HG02623 (cell line): ENCODE data around the gene CABP2.

Source experiments
- ATAC-seq: cut with Tn5 transposase; IDR thresholded peaks from one replicate; pipeline ENCODE4 v1.9.1; 2021; ENCODE audit warnings: moderate library complexity; ENCODE audit not compliant: unreplicated experiment

The CABP2 gene

DNA sequence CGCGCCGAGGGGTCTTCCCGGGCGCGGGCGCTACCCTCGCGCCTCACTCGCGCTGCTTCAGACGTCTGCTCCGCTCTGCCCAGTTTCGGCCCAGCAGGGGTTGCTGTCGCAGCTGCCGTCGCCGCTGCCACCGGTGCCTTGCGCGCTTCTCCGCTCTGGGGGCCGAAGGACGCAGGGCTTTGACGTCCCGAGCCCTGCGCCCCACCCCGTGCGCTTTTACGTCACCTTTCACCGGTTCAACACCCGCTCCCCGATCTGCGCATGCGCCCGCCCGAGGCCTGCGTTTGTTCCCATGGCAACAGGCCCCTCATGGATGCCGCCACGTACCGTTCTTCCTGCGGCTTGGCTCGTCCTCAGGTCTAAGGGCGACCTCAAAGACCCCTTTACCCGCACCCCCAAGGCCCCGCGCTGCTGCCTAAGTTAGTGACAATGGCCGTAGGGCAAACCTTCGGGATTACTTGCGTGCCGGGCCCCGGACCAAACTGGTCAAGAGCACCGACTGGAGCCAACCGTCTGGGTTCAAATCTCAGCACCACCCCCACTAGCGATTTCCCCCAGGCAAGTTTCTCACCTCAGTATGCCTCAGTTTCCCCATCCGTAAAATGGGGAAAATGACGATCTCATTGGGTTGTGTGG, 14.6 kb downstream of the CABP2 start:
- ATAC-seq, result peak; percentile 35

DNA sequence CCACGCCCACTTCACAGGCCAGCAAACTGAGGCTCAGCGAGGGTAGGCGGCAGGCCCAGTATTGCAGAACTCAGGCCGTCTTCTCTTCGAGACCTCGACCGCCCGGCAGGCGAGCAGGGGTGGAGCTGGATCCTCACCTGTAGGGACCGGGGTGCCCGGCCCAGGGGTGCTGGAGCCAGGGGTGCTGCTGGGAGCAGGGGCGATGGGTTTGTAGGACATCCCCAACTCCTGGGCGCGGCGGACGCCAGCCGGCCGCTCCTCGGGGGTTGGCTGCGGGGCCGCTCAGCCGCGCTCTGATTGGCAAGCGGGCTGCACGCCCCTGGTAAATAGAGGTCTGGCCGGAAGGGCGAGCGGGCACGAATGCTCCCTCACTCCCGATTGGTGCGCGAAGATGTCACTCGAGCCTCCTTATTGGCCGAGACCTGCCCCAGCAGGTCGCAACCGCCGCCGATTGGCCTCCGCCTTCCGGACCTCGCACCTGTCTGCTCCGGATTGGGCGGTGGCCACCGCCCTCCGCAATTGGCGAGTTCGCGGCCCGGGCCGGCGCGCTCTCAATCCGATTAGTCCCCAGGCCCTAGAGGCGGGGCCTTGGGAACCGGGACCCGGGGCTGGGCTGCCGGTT, 15.3 kb downstream of the CABP2 start, which contains the start of gene CDK2AP2:
Gene CDK2AP2, minus strand, starts transcription at position 299 of the 622 bp plus-strand sequence. Its CDS starts 80 bp downstream, at position 219.
- ATAC-seq, result peak; percentile 63

GRCh38 chr11:67507242-67507863, 15.9 kb downstream of the CABP2 start:
- ATAC-seq, result no peak

DNA sequence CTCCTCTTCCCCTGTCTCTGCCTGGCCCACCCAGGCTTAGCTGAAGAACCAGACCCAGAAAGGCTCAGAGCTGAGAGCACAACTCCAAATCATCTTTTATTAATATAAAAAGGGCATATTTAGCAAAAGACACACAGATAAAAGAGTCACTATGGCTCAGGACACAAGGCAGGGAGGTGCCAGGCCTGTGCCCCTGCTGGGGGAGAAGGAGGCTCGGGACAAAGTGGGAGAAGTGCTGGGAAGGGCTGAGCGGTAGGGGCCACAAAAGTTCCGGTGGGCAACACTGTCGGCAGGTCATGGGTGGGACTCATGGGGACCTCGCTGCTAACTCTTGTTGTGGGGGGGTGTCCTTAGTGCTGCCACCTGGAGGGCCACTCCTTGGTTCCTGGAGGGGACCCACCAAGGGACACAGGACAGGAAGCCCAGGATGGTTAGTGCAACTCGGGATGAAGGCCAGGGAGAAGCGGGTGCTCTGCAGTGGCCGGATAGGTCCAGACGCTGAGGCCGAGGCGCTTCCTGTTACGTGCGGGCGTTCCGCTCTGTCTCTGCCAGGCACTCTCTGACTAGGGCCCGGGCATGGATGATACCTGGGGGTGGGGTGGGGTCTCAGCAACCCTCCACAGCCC, 16.7 kb downstream of the CABP2 start:
- no peak for ATAC-seq

DNA sequence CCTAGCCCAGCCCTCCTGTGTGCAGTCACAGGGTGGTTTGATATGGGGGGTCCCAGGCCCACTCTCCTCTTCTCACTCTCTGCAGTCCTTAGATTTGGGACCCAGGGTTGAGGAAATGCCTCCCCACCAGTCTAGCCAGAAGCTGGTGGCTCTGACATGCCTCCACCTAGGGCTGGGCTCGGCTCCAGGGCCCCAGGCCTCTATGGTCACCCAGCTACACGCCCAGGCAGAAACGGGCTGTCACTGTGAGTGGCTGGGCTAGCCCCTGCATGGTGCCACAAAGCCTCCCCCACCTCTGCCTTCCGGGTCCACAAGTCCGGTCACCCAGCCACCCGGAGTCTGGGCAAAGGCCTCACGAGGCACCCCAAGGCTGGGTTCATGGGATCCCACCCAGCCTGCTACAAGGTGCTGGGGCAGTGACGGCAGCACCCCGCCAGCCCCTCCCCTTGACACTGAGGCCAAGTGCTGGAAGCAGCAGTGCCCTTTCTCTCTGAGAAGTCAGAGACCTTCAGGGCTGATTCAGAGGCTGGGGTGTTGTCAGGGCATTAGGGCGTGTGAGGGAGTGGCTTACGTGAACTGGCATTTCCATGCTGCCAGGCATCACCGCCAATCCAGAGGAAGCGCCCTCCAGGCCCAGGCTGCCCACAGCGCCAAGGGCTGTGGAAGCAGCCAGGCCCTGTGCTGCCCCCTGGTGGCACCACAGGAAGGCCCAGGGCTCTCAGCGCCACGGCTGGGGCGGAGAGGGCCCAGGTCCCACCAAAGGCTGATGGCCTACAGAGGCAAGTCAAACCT, 17.4 kb downstream of the CABP2 start:
- peak; percentile 17 for ATAC-seq

DNA sequence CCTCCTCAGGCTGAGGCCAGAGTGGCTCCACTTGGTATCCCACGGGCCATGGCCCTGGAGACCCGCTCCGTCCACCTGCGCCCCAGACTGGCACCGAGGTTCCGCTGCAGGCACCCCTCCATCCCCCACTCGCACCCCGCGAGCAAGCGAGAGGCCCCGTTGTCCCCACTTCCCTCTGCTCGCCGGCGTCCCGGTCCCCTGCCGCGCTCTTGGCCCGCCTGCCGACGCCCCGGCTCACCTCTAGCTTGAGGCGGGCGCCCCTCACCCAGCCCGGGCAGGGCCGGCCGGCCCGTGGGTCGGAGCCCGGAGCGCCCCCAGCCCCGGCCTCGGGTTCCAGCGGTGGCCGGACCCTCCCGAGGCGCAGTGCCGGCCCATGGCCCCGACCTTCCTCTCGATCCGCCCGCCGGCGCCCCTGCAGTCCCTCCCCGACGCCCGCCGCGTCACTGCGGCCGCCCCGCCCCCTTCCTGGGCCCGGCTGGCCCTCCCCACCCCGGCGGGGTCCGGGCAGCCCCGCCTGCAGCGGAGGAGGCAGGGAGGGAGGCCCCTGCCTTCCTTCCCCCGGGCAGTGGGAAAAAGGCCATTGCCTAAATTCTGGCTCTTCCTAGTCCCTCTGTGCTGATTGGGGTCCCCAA, 18.2 kb downstream of the CABP2 start, which contains the start of gene PITPNM1:
Gene PITPNM1, minus strand, starts transcription at position 414 of the 632 bp plus-strand sequence. CDS start 1,183 bp downstream, outside the sequence.
- ATAC-seq, result no peak

- no peak for ATAC-seq
These were observed 19.0 kb downstream of the CABP2 start for GRCh38 chr11:67504005-67504949.

DNA sequence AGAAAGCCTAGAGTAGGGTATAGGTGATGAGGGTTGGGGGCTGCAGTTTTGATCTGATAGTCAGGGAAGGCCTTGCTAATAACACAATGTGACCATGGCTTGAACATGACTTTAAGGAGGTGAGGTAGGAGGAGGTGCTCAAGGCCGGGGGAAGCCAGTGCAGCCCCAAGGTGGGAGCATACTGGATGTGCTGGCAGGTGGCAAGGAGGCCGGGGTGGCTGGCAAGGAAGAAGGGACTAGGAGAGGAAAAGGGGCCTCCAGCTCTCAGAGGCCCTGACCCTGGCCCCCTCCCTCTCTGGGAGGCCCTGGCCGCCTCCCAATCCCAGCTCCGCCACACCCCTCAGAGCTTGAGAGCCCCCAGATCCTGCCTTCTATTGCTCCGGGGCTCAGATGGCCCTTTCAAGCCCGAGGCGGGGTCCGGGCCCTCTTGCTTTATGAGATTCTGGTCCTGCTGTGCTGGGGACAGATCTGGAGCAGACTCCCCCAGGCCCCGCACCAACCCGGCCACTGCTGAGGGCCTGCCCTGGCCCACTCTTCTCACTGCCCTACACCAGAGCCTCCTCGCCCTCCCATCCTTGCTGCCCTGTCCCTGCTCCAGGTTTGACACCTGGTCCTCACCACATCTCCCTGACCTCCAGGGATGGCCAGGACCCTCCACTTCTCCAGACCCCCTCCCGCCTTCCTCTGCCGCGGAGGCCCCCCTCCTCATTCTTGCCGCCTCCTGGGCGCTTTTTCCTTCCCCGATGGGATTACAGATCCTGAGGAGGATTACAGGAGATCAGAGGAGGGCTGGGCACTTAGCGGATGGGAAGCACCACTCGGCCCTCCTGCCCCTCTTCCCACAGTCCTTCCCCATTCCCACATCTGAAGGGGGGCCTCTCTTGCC, 19.9 kb downstream of the CABP2 start:
- no peak for ATAC-seq

GRCh38 chr11:67502328-67502979, 20.8 kb downstream of the CABP2 start:
- no peak for ATAC-seq

DNA sequence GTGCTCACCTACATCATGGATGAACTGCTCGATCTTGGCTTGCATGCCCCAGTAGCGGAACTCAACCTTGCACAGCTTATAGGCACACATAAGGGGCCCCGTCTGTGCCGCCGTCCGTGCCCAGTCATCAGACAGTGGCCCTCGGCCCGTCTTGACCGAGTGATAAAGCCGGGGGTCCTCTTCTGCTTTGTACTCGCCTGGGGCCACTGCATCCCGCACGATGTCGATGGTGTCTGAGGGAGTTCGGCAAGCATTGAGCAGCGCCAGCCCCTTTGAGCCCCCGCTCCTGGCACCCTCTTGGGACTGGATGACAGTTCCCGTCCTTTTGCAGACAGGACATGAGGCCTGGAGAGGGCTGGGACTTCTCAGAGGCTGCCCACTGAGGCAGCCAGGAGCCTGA, 21.4 kb downstream of the CABP2 start:
- ATAC-seq, result no peak

- ATAC-seq, result no peak
These were observed 22.2 kb downstream of the CABP2 start for GRCh38 chr11:67500831-67501715.

DNA sequence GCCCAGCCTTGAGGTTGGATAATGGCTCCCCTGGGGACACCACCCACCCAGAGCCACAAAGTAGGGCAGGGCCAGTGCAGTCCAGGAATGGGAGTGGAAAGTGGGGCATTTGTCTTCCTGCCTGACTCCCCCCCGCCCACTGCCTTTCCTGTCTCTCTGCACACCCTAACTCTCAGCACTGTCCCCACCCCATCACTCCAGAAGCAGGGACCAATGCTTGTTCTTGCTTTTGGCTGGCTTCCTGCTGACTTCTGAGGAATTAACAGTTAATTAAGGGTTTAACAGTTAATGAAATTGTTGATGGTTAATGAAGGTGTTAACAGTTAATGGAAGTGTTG, 22.8 kb downstream of the CABP2 start:
- ATAC-seq, result no peak

DNA sequence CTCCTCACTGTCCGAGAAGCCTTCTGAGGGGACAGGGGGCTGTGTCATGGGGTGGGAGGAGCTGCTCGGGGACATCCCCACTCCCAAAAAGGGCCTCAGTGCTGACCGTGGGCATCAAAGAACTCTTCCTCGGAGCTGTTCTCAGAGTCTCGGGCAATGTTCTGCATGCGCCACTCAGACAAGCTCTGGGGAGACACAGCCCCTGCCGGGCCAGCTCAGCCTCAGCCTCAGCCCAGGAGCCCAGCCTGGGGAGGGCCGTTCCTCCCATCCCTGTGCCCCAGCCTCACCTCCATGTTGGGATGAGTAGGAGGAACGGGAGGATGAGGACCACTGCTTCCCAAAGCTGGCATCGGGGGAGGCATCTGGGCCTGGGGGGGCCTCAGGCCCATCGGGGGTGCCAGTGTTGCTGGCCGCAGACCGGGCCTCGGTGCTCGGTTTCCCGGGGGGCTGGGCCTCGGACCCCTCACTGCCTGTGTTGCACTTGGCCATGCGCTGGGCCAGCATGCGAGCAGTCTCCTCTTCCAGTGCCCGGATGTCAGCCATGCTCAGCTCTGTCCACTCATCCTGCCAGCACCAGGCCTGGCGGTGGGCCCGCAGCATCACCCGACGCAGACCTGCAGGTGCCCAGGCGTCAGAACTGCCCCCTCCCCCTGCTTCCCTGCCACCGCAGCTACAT, 23.3 kb downstream of the CABP2 start:
- ATAC-seq, result no peak

- no peak for ATAC-seq
These were observed 24.7 kb downstream of the CABP2 start for GRCh38 chr11:67498544-67498972.

- ATAC-seq, result no peak
These were observed 25.5 kb downstream of the CABP2 start for GRCh38 chr11:67497656-67498291.

GRCh38 chr11:67496113-67496512, 27.1 kb downstream of the CABP2 start:
- no peak for ATAC-seq
